Neural cell (in vitro differentiated cells): ENCODE results near the gene PODN. TPM values are rescaled to one million over a fixed set of nuclear protein-coding genes. Genes with fewer than 3 reads are reported as not detected.

ENCODE experiments used
- H2AFZ ChIP-seq: fragments of 200-600, 300-800 bp; sonication (generic), shearing (Covaris generic); 2 replicates; pipeline ENCODE4 v1.6.0; 2014; ENCODE audit warnings: low read depth, mild to moderate bottlenecking, antibody characterized with exemption, low read length, moderate library complexity
- H3F3A ChIP-seq: fragments of 200-600 bp; shearing (Covaris generic); 2 replicates; pipeline ENCODE4 v1.6.1; 2016; ENCODE audit warnings: mild to moderate bottlenecking, moderate library complexity, mixed read lengths, antibody characterized with exemption, low read length; ENCODE audit not compliant: insufficient read depth, poor library complexity, severe bottlenecking
- H3K27ac ChIP-seq: fragments of 200-600, 300-800 bp; sonication (generic), shearing (Covaris generic); 2 replicates; pipeline ENCODE4 v1.5.1; 2014; ENCODE audit warnings: mild to moderate bottlenecking, low read length, moderate library complexity
- H3K27me3 ChIP-seq: fragments of 300-800, 200-600 bp; sonication (generic), shearing (Covaris generic); 2 replicates; pipeline ENCODE4 v1.6.0; 2014; ENCODE audit warnings: mild to moderate bottlenecking, low read depth, low read length, moderate library complexity; ENCODE audit not compliant: insufficient read depth
- H3K36me3 ChIP-seq: fragments of 300-800, 200-600 bp; sonication (generic), shearing (Covaris generic); 2 replicates; pipeline ENCODE4 v1.5.1; 2014; ENCODE audit warnings: mild to moderate bottlenecking, antibody characterized with exemption, low read length, moderate library complexity; ENCODE audit not compliant: insufficient read depth
- H3K4me2 ChIP-seq: fragments of 300-800, 200-600 bp; sonication (generic), shearing (Covaris generic); 2 replicates; pipeline ENCODE4 v1.6.0; 2014; ENCODE audit warnings: mild to moderate bottlenecking, low read length
- H3K4me3 ChIP-seq: fragments of 300-800, 200-600 bp; sonication (generic), shearing (Covaris generic); 2 replicates; pipeline ENCODE4 v1.5.1; 2014; ENCODE audit warnings: mild to moderate bottlenecking, low read length, moderate library complexity
- H3K79me2 ChIP-seq: fragments of 200-600 bp; shearing (Covaris generic); replicated peaks from 2 replicates; pipeline ENCODE4 v1.6.0; 2014; ENCODE audit warnings: mild to moderate bottlenecking, low read length, moderate library complexity; ENCODE audit not compliant: insufficient read depth
- H3K9ac ChIP-seq: fragments of 300-800, 200-600 bp; sonication (generic), shearing (Covaris generic); 2 replicates; pipeline ENCODE4 v1.6.1; 2016; ENCODE audit warnings: mild to moderate bottlenecking, low read length, mixed read lengths
- H3K9me2 ChIP-seq: fragments of 200-600 bp; shearing (Covaris generic); 2 replicates; pipeline ENCODE4 v1.6.1; 2016; ENCODE audit warnings: mild to moderate bottlenecking, low read length, mixed read lengths; ENCODE audit not compliant: insufficient read depth
- H3K9me3 ChIP-seq: fragments of 200-600, 300-800 bp; sonication (generic), shearing (Covaris generic); 2 replicates; pipeline ENCODE4 v1.6.1; 2016; ENCODE audit warnings: mild to moderate bottlenecking, mixed run types, low read length, moderate library complexity, mixed read lengths
- H4K20me1 ChIP-seq: fragments of 200-600 bp; shearing (Covaris generic); 2 replicates; pipeline ENCODE4 v1.6.1; 2016; ENCODE audit warnings: mild to moderate bottlenecking, mixed run types; ENCODE audit not compliant: insufficient read depth
- CTCF ChIP-seq: fragments of 450-650 bp; IDR thresholded peaks from 2 replicates; pipeline ENCODE4 v1.5.1; 2014; ENCODE audit warnings: antibody characterized with exemption, mild to moderate bottlenecking, moderate library complexity; ENCODE audit not compliant: poor library complexity, severe bottlenecking
- EP300 ChIP-seq: fragments of 450-650 bp; conservative IDR thresholded peaks from 2 replicates; pipeline ENCODE4 v1.6.1; 2014; ENCODE audit warnings: antibody characterized with exemption, mild to moderate bottlenecking, moderate library complexity; ENCODE audit not compliant: poor library complexity, severe bottlenecking
- EZH2 ChIP-seq: fragments of 200-600, 300-800 bp; shearing (Covaris generic), sonication (generic); IDR thresholded peaks from 2 replicates; pipeline ENCODE4 v1.6.1; 2014; ENCODE audit warnings: antibody characterized with exemption, low read length, borderline replicate concordance, mild to moderate bottlenecking; ENCODE audit not compliant: insufficient read depth, poor library complexity, severe bottlenecking
- MXI1 ChIP-seq: fragments of 450-650 bp; conservative IDR thresholded peaks from 2 replicates; pipeline ENCODE4 v1.6.1; 2014; ENCODE audit warnings: antibody characterized with exemption, mild to moderate bottlenecking; ENCODE audit not compliant: poor library complexity, severe bottlenecking
- POLR2AphosphoS5 ChIP-seq: IDR thresholded peaks from 2 replicates; pipeline ENCODE4 v1.6.1; 2012
- RAD21 ChIP-seq: fragments of 450-650 bp; conservative IDR thresholded peaks from 2 replicates; pipeline ENCODE4 v1.6.1; 2014; ENCODE audit warnings: antibody characterized with exemption, mild to moderate bottlenecking, moderate library complexity
- REST ChIP-seq: IDR thresholded peaks from 2 replicates; pipeline ENCODE4 v1.6.1; 2012; ENCODE audit warnings: borderline replicate concordance
- SMC3 ChIP-seq: fragments of 450-650 bp; conservative IDR thresholded peaks from 2 replicates; pipeline ENCODE4 v1.6.1; 2014; ENCODE audit warnings: antibody characterized with exemption, mild to moderate bottlenecking, moderate library complexity; ENCODE audit not compliant: poor library complexity
- TAF1 ChIP-seq: IDR thresholded peaks from 2 replicates; pipeline ENCODE4 v1.6.1; 2012; ENCODE audit warnings: low read depth
- polyA plus RNA-seq: library from polyadenylated mRNA; depleted of rRNA; stranded (reverse); fragments of >200 nt; gene quantifications from 2 replicates; pipeline ENCODE4 v1.2.3, GENCODE V29; 2014

The PODN gene
- polyA plus RNA-seq, 1 donor from 2014 or later: 0.07 TPM

- H2AFZ ChIP-seq: no peak overlapping the region
- no peaks in the 10 kb centered on the region for H3K9me3 ChIP-seq
Observed at GRCh38 chr1:53093451-53093754, 31.4 kb downstream of the PODN start.

GRCh38 chr1:53093778-53094532 is 31.9 kb downstream of the PODN start:
- Histone ChIP-seq H3K9me3 (no peaks in the 10 kb centered on the region), H4K20me1 (no peaks in the 10 kb centered on the region), H3K9ac (no peak overlapping the region), H3K79me2 (no peaks in the 10 kb centered on the region), H3K27ac (no peak overlapping the region), H2AFZ (no peak overlapping the region), H3K4me2 (no peak overlapping the region), H3F3A (no peaks in the 10 kb centered on the region), H3K36me3 (no peaks in the 10 kb centered on the region), H3K27me3 (no peaks in the 10 kb centered on the region), H3K4me3 (no peak overlapping the region), H3K9me2 (no peaks in the 10 kb centered on the region)
- no peak for TF ChIP-seq MXI1
- no peak for TF ChIP-seq EZH2
- TF ChIP-seq REST: no peak
- no peak for TF ChIP-seq POLR2AphosphoS5
- no peak for TF ChIP-seq TAF1

More at GRCh38 chr1:53093451-53093754, 31.4 kb downstream of the PODN start:
- TF ChIP-seq RAD21 (no peak), POLR2AphosphoS5 (no peak), TAF1 (no peak), MXI1 (no peak), CTCF (no peak), EZH2 (no peak), REST (no peak), SMC3 (no peak), EP300 (no peak)
- Histone ChIP-seq H3K79me2 (no peaks in the 10 kb centered on the region), H4K20me1 (no peaks in the 10 kb centered on the region), H3K4me3 (no peak overlapping the region), H3F3A (no peaks in the 10 kb centered on the region), H3K9me2 (no peaks in the 10 kb centered on the region), H3K36me3 (no peaks in the 10 kb centered on the region), H3K27ac (no peak overlapping the region), H3K4me2 (no peak overlapping the region), H3K27me3 (no peaks in the 10 kb centered on the region), H3K9ac (no peak overlapping the region)
